Fibroblast of skin of scalp (primary cell): Measurements from ENCODE around the gene TIAM2.
A peak's percentile ranks its signal among the peaks of the same experiment; 100 is the strongest.

ENCODE experiments used
- DNase-seq: peaks from one replicate; pipeline ENCODE4 v3.0.0-alpha.2; 2013

The TIAM2 gene

DNA sequence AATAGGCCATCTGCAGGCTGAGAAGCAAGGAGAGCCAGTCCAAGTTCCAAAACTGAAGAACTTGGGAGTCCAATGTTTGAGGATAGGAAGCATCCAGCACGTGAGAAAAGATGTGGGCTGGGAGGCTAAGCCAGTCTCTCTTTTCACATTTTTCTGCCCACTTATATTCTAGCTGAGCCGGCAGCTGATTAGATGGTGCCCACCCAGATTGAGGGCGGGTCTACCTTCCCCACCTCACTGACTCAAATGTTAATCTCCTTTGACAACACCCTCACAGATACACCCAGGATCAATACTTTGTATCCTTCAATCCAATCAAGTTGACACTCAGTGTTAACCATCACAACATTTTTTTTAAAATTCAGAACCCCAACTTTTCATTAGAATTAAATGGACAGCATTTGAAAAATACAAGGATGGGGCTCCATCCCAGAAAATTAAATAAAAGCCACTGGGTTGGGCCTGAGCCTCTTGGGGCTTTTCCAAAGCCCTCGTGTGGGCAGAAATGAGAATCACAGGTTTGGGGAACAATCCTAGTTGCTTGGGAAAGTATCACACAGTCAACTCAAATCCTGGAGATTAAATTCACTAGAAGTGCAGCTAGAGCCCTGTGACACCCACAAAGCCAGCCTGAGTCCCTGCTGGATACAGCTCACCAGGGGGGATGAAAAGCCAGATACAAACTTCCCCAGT is 270.9 kb downstream of the TIAM2 start:
- DNase-seq: no peak

DNA sequence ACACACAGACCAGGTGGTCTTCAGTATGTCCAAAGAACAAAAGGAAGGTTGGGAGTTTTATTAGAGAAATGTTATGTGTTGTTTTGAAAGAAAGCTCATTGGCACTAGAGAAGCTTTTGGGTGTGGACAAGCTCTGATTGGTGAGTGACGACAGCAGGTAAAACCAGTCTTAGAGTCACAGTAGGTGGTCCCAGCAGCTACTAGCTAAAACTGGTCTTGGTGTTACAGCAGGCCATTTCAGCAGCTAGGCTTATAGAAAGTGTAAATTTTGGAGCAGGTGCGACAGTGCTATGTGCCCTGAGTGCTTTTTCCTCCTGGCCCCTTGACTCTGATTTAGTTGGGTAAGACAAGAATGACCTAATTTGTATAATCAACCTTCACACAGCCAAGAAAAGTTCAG is 272.3 kb downstream of the TIAM2 start:
- DNase-seq: no peak

DNA sequence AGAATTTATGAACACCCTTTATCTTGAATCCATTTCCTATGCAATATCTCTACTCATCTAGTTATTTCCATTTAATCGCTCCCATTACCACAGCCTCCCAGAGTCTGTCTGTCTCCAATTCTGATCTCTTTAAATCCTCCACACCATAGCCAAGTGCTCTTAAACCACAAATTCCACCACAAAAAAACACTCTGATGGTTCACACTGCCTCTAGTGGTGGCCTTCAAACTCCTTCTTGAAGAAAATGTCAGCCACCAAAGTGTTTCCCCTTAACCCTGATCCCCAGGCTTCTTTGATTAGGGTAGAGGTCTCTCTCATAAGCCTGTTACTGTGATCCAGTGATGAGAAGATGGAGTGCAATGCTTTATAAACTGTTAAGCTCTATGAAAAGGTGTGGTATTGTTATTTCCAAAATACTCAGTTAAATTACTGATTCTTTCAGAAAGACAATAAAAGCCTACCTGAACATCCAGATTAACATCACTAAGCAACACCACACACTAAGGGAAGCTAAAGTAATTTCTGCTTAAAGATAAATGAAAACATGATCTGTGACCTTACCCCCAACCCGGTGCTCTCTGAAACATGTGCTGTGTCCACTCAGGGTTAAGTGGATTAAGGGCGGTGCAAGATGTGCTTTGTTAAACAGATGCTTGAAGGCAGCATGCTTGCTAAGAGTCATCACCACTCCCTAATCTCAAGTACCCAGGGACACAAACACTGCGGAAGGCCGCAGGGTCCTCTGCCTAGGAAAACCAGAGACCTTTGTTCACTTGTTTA is 273.2 kb downstream of the TIAM2 start:
- DNase-seq: peak; percentile 61

DNA sequence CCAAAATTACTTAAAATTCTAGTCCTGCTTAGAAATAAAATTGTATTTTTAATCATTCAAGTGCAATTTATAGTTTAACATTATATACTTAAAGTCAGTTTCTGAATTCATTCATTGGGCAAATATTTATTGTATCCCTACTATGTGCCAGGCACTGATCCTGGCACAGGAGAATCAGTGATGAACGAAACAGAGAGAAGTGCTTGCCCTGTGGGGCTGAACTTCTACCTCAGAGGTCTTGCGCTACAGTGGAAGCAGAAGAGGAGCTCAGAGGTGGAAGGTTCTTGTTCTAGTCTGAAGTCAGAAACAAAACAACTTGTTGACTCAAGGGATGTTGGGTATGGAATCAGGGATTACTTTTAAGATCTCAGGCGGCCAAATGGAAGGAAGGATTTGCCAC is 274.6 kb downstream of the TIAM2 start:
- DNase-seq: no peak

DNA sequence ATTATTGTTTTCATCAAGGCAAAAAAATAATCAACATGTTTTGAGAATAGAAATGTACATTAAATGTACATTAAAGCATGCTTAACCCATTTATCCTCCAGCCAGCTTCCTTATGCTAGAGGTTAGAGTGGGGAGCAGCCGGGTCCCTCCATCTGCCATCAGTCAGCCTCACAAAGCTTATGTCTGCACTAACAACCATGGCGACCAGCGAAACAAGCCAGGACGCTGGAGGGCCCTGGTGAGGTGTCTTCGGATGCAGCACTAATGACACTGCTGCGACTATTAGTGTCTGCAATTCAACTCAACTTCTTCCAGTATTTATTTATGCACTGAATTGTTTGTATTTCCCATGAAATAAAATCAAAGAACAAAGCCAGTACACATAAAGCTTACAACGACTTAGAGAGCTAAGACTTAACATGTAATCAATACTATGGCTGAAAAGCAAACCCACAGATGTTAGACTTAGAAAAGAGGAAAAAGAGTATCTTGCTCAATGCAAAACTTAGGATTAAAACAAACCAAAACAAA is 275.5 kb downstream of the TIAM2 start:
- DNase-seq: no peak

DNA sequence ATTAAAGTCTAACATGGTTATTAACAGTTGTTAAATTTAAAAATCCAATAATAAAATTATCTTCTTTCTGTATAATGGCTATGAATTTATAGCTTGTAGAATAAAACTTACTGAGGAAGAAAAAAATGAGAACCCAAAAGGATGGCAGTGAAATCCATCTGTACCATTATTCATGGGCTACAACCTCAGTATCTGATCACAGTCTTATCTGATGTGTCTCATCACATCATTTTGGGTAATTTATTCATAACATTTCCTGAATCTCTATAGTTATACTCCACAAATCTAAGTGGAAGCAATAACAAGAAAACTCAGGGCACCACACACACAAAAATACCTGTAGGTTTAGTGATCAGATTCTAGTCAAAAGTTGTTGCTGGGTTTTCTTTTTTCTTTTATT is 276.0 kb downstream of the TIAM2 start:
- DNase-seq: no peak

DNA sequence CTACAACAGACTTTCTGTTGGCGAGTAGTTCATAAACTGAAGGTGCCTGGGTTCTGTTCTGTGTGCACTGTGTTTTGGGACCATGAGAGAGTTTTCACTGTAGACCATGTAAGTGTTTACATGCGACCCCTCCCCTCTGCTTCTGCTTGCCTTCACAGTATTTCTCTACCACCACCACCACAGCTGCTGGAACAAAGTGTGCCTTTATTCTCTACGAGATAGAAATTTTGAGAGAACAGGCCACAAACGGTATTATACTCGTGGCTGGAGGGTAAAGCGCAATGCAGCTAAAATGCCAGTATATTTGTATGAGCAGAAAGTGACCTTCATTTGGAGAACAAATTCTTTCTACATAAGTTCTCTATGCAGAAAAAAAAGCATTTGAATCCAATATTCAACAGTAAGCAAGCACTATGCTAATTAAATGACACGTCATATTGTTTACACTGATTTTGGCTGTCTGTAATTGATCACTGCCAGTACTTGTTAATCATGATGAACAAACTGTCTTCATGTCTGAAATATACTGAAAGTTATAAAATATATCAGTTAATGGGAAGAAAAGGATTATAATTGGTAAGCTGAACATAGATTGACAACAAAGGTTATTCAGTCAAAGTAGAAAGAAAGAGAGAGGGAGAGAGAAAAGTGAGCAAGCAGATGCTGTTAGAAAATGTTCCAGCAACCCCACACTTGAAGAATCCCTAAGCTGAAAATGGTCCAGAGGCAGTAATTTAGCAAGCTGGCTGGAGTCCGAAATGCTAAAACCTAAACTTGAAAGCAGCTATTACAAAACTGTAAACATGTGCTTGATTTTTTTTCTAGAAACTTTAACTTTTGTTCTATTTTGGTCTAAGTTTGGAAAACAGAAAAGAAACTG is 277.5 kb downstream of the TIAM2 start:
- no peak for DNase-seq

DNA sequence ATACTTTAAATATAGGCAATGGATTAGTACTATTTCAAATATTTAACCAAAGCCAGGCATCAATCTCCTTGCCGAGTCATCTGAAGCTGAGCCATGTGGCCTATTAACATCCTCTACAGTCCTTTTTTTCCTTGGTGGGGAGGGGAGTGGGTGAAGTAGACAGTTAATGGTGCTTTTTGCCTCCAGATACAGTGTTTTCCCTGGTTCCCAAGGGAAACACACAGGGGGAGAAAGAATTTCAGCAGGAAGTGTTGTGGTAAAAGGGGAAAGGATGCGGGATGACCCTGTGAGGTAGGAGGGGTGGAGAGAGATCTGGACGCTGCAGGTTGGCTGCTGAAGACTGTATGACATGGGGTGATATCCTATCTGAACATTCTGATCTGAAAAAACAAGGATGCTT is 278.3 kb downstream of the TIAM2 start:
- peak; percentile 93 for DNase-seq

DNA sequence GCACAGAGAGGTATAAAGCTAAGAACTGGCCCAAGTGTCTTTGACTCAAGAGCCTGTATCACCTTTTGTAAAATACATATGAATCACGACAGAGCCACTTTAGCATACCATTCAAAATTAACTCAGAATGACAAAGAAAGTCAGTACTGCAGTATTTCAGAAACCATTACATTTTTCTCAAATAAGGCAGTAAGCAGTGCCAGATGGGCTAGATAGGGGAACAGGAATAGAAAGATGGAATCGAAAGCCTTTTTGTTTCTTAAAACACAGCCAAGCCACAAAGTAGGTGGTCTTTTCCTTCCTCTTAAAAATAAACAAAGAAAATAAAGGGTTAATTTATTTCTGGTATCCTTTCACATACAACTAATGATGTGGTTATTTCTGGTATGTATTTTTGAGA is 279.0 kb downstream of the TIAM2 start:
- peak; percentile 81 for DNase-seq

DNA sequence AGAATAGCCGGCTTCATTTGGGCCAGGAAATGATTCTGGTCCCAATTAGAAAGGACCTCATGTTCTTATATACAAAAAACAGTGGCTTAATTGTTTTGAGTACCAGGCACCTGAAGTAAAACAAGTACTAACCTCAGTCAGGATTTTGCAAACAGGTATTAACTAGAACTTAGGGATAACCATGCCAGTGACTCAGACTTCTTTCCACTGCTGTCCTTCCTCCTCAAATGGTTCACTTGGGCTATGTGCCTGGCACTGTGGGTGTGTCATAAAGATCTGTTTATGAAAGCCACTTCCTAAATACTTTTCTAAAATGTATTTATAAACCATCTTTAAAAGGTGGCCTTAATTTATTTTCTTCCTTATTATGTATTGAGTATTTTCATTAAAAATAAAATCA is 279.4 kb downstream of the TIAM2 start:
- DNase-seq: peak; percentile 45

DNA sequence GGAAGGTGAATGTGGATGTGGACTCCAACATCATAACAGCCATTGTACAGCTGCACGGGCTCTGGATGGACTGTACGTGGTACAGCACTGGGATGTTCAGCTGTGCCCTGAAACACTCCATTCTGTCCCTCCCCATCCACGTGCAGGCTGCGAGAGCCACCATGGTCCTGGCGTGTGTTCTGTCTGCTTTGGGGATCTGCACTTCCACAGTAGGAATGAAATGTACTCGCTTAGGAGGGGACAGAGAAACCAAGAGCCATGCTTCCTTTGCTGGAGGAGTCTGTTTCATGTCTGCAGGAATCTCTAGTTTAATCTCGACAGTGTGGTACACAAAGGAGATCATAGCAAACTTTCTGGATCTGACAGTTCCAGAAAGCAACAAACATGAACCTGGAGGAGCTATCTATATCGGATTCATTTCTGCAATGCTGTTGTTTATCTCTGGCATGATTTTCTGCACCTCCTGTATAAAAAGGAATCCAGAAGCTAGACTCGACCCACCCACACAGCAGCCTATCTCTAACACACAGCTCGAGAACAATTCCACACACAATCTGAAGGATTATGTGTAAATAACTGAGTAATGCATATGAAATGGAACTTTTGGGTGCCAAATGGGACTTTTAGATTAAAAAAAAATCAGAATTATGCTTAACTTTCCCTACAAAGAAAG is 280.8 kb downstream of the TIAM2 start:
- DNase-seq: no peak

DNA sequence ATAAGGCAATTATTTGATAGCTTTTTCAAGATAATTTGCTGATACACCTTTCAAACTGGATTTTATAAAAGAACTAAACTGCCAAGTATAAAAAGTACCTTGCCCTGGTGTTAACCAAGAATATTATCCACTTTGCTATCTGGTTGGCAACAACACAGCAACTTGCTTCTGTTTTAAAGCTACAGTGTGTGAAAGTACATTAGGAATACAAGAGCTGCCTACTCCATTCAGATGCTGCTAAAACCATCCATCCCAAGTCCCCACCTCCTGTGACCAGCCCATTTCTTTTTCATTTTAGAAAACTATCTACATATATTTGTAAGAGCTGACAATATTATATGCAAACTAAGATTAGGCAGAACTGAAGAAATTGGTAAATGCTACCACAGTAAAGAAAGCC is 281.5 kb downstream of the TIAM2 start:
- no peak for DNase-seq

DNA sequence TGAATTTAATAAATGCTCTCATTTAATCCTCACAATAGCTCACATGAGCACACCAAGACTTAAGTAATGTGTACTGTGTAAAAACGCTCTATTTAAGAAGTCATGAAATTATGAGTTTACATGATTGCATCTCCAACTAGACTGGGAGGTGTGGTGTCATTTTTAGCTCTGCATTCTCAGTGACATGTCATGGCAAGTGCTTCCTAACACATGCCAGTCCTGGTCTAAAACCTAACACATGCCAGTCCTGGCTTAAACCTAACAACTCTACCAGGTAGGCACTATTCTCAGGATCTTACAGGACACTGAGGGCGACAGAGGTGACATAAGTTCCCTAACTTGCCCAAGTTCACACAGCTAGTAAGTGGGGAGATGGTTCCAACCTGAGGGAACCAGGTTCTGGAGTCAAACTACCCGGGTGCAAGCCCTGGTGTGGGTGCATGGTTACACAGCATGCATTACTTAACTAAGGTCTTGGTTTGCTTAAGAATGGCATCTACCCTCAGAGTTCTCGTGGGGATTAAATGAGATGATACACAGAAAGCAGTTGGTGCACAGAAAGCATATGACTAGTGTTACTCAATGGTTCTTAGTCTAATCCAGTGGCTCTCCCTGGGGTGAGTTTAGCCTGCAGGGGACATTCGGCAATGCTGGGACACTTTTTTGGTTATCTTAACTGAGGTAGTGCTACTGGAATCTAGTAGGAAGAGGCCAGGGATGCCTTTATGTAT is 283.4 kb downstream of the TIAM2 start:
- no peak for DNase-seq

DNA sequence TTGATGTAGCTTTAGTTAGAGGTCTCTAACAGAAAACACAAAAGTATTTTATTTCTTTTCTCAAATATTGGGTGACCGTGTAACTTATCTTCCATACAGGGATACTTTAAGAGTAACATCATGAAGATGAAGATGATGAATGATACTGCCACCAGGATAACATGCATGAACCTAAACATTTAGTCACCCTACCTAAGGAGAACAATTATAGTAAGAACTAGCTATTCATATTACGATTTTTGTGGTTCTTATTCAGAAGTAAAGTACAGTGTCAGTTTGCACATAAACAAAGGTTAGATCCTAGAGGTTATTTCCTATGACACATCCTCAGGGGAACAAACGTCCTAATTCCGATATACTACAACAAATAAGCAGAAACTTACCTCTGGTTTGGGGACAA is 289.7 kb downstream of the TIAM2 start:
- no peak for DNase-seq

DNA sequence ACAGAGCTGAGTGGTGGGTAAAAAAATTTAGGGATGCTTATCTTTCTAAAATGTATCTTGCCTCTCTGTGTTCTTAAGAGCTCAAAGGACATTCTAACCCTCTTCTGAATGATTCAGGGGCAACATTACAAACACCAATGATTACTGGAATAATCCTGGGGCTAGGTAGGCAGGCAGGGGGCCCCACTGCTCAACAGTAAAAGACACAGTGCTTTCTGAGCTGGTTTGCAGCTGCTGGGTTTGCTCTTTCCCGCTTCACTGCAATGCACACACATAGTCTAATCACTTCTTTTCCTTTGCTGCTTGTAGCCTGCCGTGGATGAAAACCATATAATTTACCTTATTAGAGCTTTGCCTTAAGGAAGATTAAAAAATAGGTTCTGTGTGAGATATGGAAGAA is 292.6 kb downstream of the TIAM2 start:
- no peak for DNase-seq

DNA sequence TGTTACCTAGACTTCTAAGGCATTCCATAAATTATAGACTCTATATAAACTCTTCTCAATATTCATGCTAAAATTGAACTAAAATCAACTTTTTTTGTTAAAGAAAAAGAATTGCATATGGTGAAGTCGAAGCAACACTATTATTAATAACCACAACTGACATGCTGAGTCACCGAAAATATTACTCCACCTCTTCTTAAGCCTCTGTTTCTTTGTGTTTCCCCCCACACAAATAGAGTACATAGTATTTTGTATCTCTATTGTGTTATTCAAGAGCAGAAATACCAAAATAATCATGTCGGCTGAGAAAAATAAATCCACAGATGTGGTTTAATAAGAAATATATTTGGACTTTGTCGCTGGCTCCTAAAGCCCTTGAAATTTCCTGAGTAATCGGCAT is 295.4 kb downstream of the TIAM2 start:
- peak; percentile 9 for DNase-seq

DNA sequence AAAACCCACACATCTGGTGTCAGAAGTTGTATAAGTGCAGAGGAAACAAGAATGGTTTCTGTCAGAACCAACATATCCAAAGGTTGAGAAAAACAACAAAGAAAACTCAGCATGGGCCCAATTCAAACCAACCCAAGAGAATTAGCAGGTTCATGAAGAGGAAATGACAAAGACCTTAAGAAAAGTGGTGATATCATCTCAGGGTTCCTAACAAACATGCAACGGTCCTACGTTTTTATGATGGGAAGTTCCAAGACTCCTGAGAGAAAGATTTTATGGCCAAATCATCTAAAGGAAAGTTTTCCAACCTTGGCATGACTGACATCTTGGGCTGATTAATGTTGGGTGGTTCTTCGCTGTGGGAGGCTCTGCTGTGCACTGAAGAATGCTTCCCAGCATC is 296.2 kb downstream of the TIAM2 start:
- no peak for DNase-seq

DNA sequence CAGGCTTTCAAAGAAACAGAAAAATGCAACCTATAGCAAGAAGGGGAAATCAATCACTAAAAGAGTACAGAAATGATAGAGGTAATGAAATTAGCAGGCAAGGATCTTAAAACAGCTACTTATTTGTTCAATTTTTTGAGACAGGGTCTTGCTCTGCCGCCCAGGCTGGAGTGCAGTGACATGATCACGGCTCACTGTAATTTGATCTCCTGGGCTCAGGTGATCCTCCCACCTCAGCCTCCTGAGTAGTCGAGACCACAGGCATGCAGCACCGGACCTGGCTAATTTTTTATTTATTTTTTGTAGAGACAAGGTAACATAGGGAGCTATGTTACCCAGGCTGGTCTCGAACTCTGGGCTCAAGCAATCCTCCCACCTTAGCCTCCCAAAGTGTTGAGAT is 297.6 kb downstream of the TIAM2 start:
- no peak for DNase-seq

DNA sequence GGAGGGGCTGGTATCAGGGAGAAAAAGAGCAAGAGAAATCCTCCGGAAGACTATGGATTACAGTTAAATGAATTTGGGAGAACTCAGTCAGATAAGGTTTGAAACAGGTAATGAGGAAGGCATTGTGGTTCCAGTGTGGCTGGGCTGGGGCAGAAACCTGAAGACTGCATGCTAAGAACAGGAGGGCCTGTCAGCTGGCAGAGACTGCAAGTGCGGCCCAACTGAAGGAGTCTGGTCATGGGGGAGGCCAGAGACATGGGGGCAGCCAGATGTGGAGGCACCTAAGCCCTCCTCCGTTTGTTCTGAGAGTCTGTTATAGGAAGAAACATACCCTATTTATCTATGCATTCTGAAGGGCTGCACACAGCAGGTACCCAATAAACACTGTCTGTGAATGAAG is 302.6 kb downstream of the TIAM2 start:
- DNase-seq: no peak

DNA sequence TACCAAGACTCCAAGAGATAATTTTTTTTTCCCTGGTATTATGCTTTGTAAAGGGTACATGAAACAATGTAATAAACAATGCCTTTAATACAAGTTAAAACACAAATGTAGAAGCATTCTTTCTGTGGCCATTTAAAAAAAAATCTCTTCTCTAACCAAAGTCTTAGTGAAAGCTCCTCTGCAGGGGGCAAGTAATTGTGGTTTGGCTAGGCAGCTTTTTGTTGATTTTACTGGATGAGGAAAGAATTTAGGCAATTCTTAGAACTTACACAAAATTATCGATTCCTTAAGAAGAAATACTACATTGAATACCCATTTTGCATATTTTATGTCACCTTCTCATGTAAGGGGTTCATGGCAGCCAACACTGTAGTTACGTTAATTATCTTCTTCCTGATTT is 306.8 kb downstream of the TIAM2 start:
- peak; percentile 85 for DNase-seq

DNA sequence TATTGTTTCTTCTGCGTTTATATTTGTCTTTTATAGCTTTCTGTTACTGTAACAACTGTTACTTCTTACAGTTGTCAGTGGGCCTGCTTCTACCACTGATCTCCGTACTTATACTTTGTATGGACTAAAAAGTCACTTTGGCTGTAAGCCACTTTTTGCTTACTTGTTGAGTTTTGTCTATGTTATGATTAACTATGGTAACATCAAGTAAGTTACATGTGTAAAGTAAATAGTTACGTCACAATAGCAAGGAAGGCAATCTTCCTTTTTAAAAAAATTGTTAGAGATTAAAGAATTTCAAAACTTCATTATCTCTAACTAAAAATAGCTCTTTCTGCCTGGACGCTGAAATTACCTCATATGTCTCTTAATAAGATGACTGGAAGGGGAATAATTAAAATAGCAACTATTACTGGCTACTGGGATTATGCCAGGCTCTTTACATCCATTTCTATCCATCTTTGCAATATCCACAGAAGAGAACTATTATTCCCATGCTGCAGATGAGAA is 308.3 kb downstream of the TIAM2 start:
- no peak for DNase-seq

DNA sequence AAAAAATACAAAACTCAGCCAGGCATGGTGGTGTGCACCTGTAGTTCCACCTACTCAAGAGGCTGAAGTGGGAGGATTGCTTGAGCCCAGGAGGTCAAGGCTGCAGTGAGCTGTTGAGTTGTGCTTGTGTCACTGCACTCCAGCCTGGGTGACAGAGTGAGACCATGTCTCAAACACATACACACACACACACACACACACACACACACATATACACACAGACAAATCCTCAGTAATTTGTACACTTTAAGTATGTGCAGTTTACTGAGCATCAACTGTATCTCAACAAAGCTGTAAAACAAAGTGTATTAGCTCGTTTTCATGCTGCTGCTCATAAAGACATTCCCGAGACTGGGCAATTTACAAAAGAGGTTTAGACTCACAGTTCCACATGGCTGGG is 311.8 kb downstream of the TIAM2 start:
- no peak for DNase-seq
